HEK293 (cell line): ENCODE measurements around the gene ZNF579.
A peak's percentile ranks its signal among the peaks of the same experiment; 100 is the strongest.

ENCODE experiments used
- CTCF ChIA-PET: fragments of 350-600 bp; formaldehyde crosslinking; extraction: SDS; loops from one replicate; lab custom pipeline; 2021; ENCODE audit warnings: antibody characterized with exemption; lab: Yijun Ruan, JAX
- POLR2A ChIA-PET: fragments of 300-600 bp; formaldehyde crosslinking; extraction: SDS; loops from one replicate; lab custom pipeline; 2020; ENCODE audit warnings: antibody characterized with exemption, inconsistent platforms; lab: Yijun Ruan, JAX
- H3K27ac ChIP-seq: fragments of 200-500 bp; sonication (Bioruptor generic); 2 replicates; pipeline ENCODE4 v1.5.1; 2014; ENCODE audit warnings: low read depth, low read length, control low read depth, inconsistent platforms; ENCODE audit errors: extremely low read depth
- H3K36me3 ChIP-seq, 2 experiments: fragments of 200-500 bp in 1 of 2; sonication (Bioruptor generic) in 1 of 2; 1 replicate in 1 of 2; 2 replicates in 1 of 2; pipeline ENCODE4 v1.5.1; 2014 to 2017; ENCODE audit warnings: inconsistent platforms in 2 of 2, low read length in 2 of 2; ENCODE audit not compliant: control insufficient read depth in 2 of 2, insufficient read depth in 1 of 2
- H3K4me1 ChIP-seq: fragments of 200-500 bp; sonication (Bioruptor generic); 2 replicates; pipeline ENCODE4 v1.5.1; 2014; ENCODE audit warnings: mild to moderate bottlenecking, low read length, inconsistent platforms; ENCODE audit not compliant: control insufficient read depth, insufficient read depth
- H3K4me3 ChIP-seq: 2 replicates; pipeline ENCODE4 v1.5.1; 2011; ENCODE audit warnings: low read depth, mild to moderate bottlenecking, control low read depth, low read length, moderate library complexity
- H3K9me3 ChIP-seq: fragments of 200-500 bp; sonication (Bioruptor generic); 2 replicates; pipeline ENCODE4 v1.5.1; 2014; ENCODE audit warnings: low read depth, low read length, inconsistent platforms; ENCODE audit not compliant: control insufficient read depth, insufficient read depth
- CTCF ChIP-seq: fragments of 450-650 bp; formaldehyde crosslinking; IDR thresholded peaks from 2 replicates; pipeline ENCODE4 v1.5.1; 2016; ENCODE audit warnings: missing biosample characterization, missing genetic modification characterization
- GLI4 ChIP-seq: fragments of 450-650 bp; formaldehyde crosslinking; IDR thresholded peaks from 2 replicates; pipeline ENCODE4 v1.5.1; 2016; ENCODE audit warnings: missing biosample characterization, missing genetic modification characterization
- GLIS2 ChIP-seq: fragments of 450-650 bp; formaldehyde crosslinking; IDR thresholded peaks from 2 replicates; pipeline ENCODE4 v1.5.1; 2016; ENCODE audit warnings: missing biosample characterization, missing genetic modification characterization
- IKZF3 ChIP-seq: fragments of 450-650 bp; IDR thresholded peaks from 2 replicates; pipeline ENCODE4 v1.5.0; 2018; ENCODE audit warnings: missing biosample characterization, mild to moderate bottlenecking, missing genetic modification characterization, moderate library complexity
- KLF16 ChIP-seq: fragments of 450-650 bp; formaldehyde crosslinking; IDR thresholded peaks from 2 replicates; pipeline ENCODE4 v1.5.1; 2017; ENCODE audit warnings: missing biosample characterization, missing genetic modification characterization
- KLF8 ChIP-seq: fragments of 450-650 bp; formaldehyde crosslinking; IDR thresholded peaks from 2 replicates; pipeline ENCODE4 v1.5.1; 2016; ENCODE audit warnings: missing biosample characterization, missing genetic modification characterization
- PRDM10 ChIP-seq: fragments of 450-650 bp; formaldehyde crosslinking; IDR thresholded peaks from 2 replicates; pipeline ENCODE4 v1.5.1; 2016; ENCODE audit warnings: missing biosample characterization, missing genetic modification characterization
- TRIM28 ChIP-seq: IDR thresholded peaks from 2 replicates; pipeline ENCODE4 v1.6.1; 2011; ENCODE audit warnings: low read length, control low read depth, borderline replicate concordance
- ZBTB11 ChIP-seq: fragments of 450-650 bp; formaldehyde crosslinking; conservative IDR thresholded peaks from 2 replicates; pipeline ENCODE4 v1.5.1; 2016; ENCODE audit warnings: low read depth, missing biosample characterization, missing genetic modification characterization
- ZBTB17 ChIP-seq: fragments of 450-650 bp; formaldehyde crosslinking; IDR thresholded peaks from 2 replicates; pipeline ENCODE4 v1.5.1; 2016; ENCODE audit warnings: missing biosample characterization, missing genetic modification characterization
- ZEB2 ChIP-seq: fragments of 450-650 bp; formaldehyde crosslinking; IDR thresholded peaks from 2 replicates; pipeline ENCODE4 v1.5.1; 2016; ENCODE audit warnings: missing biosample characterization, missing genetic modification characterization
- ZNF24 ChIP-seq: fragments of 450-650 bp; formaldehyde crosslinking; IDR thresholded peaks from 2 replicates; pipeline ENCODE4 v1.5.1; 2016; ENCODE audit warnings: missing biosample characterization, missing genetic modification characterization
- ZNF366 ChIP-seq: fragments of 450-650 bp; formaldehyde crosslinking; conservative IDR thresholded peaks from 2 replicates; pipeline ENCODE4 v1.5.1; 2016; ENCODE audit warnings: missing biosample characterization, missing genetic modification characterization
- ZNF391 ChIP-seq: fragments of 450-650 bp; formaldehyde crosslinking; IDR thresholded peaks from 2 replicates; pipeline ENCODE4 v1.5.1; 2016; ENCODE audit warnings: low read depth, missing biosample characterization, missing genetic modification characterization, borderline replicate concordance
- ZNF394 ChIP-seq: fragments of 450-650 bp; formaldehyde crosslinking; IDR thresholded peaks from 2 replicates; pipeline ENCODE4 v1.5.1; 2016; ENCODE audit warnings: missing biosample characterization, missing genetic modification characterization, mild to moderate bottlenecking, moderate library complexity, borderline replicate concordance
- ZNF513 ChIP-seq: fragments of 450-650 bp; IDR thresholded peaks from 2 replicates; pipeline ENCODE4 v1.5.1; 2018; ENCODE audit warnings: missing biosample characterization, missing genetic modification characterization
- ZNF621 ChIP-seq: fragments of 450-650 bp; formaldehyde crosslinking; IDR thresholded peaks from 2 replicates; pipeline ENCODE4 v1.5.1; 2017; ENCODE audit warnings: missing biosample characterization, missing genetic modification characterization
- ZNF623 ChIP-seq: fragments of 450-650 bp; formaldehyde crosslinking; IDR thresholded peaks from 2 replicates; pipeline ENCODE4 v1.5.1; 2016; ENCODE audit warnings: missing biosample characterization, missing genetic modification characterization
- ZNF654 ChIP-seq: fragments of 450-650 bp; formaldehyde crosslinking; IDR thresholded peaks from 2 replicates; pipeline ENCODE4 v1.5.1; 2016; ENCODE audit warnings: low read depth, missing biosample characterization, missing genetic modification characterization
- ZNF76 ChIP-seq: fragments of 450-650 bp; formaldehyde crosslinking; IDR thresholded peaks from 2 replicates; pipeline ENCODE4; 2016; ENCODE audit warnings: low read depth, missing biosample characterization, missing genetic modification characterization, borderline replicate concordance
- ZSCAN30 ChIP-seq: fragments of 450-650 bp; IDR thresholded peaks from 2 replicates; pipeline ENCODE4 v1.5.1; 2018; ENCODE audit warnings: missing biosample characterization, mild to moderate bottlenecking, missing genetic modification characterization, moderate library complexity
- ZSCAN4 ChIP-seq: fragments of 450-650 bp; formaldehyde crosslinking; IDR thresholded peaks from 2 replicates; pipeline ENCODE4 v1.5.1; 2017; ENCODE audit warnings: missing biosample characterization, missing genetic modification characterization

The ZNF579 gene

GRCh38 chr19:55606471-55606787 is 25.8 kb upstream of the ZNF579 start (continued):
- no peak for TF ChIP-seq ZSCAN4 (tag by site-specific recombination)
- TF ChIP-seq ZNF366 (tag by site-specific recombination): 0 out of 2 replicates have a peak, but pooled peaks have one; percentile 8

- Histone ChIP-seq H3K9me3 (no peaks in the 10 kb centered on the region), H3K27ac (peak within 1 kb of the TSS; percentile 88), H3K36me3 (peaks cover 17 to 27% of the 10 kb centered on the region in 2 experiments; a peak in 2 of 3 replicates), H3K4me1 (peaks cover 6% of the 10 kb centered on the region; the same call in 1 of the 2 replicates), H3K4me3 (peak within 1 kb of the TSS; percentile 97)
- CTCF ChIA-PET: interaction anchor here (0.5 to 3.1 kb wide), 40 partner anchors 8 to 1737 kb away, joined by 3 to 50 read pairs (median 4); partner anchors contain the start of genes ISOC2, KMT5C, SBK2 and ZNF579
- POLR2A ChIA-PET: interaction anchor here (0.5 to 4.5 kb wide), 24 partner anchors 16 to 489 kb away, joined by 3 to 75 read pairs (median 4); partner anchors contain the start of genes ISOC2, PPP1R12C, U2AF2 and UBE2S
- TF ChIP-seq ZNF394 (tag by site-specific recombination): peak; percentile 44; the same call in 1 of the 2 replicates
- no peak for TF ChIP-seq ZNF391 (tag by site-specific recombination)
- no peak for TF ChIP-seq TRIM28
- TF ChIP-seq ZNF76 (tag by site-specific recombination): no peak; the same call in 1 of the 2 replicates
- TF ChIP-seq PRDM10 (tag by site-specific recombination): peak; percentile 57; the same call in 1 of the 2 replicates
- peak; percentile 50; the same call in 1 of the 2 replicates for TF ChIP-seq IKZF3 (tag by site-specific recombination)
- peak; percentile 65; the same call in 1 of the 2 replicates for TF ChIP-seq KLF16 (tag by site-specific recombination)
- TF ChIP-seq GLIS2 (tag by site-specific recombination): peak; percentile 65
- no peak for TF ChIP-seq ZSCAN30 (tag by site-specific recombination)
- TF ChIP-seq ZNF654 (tag by site-specific recombination): peak; percentile 84
- TF ChIP-seq ZBTB11 (tag by site-specific recombination): peak; percentile 67
- no peak for TF ChIP-seq ZNF621 (tag by site-specific recombination)
- peak; percentile 95 for TF ChIP-seq CTCF
- TF ChIP-seq ZBTB17 (tag by site-specific recombination): peak; percentile 75
- TF ChIP-seq ZNF513 (tag by site-specific recombination): no peak
- 0 out of 2 replicates have a peak, but pooled peaks have one; percentile 47 for TF ChIP-seq ZEB2 (tag by site-specific recombination)
- peak; percentile 54; the same call in 1 of the 2 replicates for TF ChIP-seq ZNF24 (tag by site-specific recombination)
- TF ChIP-seq KLF8 (tag by site-specific recombination): peak; percentile 75; the same call in 1 of the 2 replicates
- no peak for TF ChIP-seq GLI4 (tag by site-specific recombination)
- TF ChIP-seq ZNF623 (tag by site-specific recombination): 0 out of 2 replicates have a peak, but pooled peaks have one; percentile 8
These were observed 25.2 kb upstream of the ZNF579 start, which contains the start of gene ZNF865 for GRCh38 chr19:55605637-55606470. Gene ZNF865 (plus strand): TSS chr19:55605647. CDS start chr19:55613619, 7,972 bp downstream.
